OCI-LY3 (cell line): ENCODE results near the gene BCL11A.

Source experiments
- H2AFZ ChIP-seq: fragments of 200-600, 300-600 bp; shearing (Covaris generic); 2 replicates; pipeline ENCODE4 v1.6.0; 2014; ENCODE audit warnings: antibody characterized with exemption, low read depth, low read length
- H3K27ac ChIP-seq: fragments of 200-600, 300-600 bp; sonication (generic); 2 replicates; pipeline ENCODE4 v1.5.1; 2014; ENCODE audit warnings: mild to moderate bottlenecking, low read length, moderate library complexity, mixed read lengths
- H3K27me3 ChIP-seq: fragments of 200-600, 300-600 bp; sonication (generic); 2 replicates; pipeline ENCODE4 v1.6.1; 2014; ENCODE audit warnings: low read depth, low read length, mixed read lengths
- H3K36me3 ChIP-seq: fragments of 200-600, 300-600 bp; sonication (generic); replicated peaks from 2 replicates; pipeline ENCODE3; 2014; ENCODE audit warnings: low read depth, low read length, mixed read lengths
- H3K4me1 ChIP-seq: fragments of 300-600, 200-600 bp; sonication (generic); 2 replicates; pipeline ENCODE4 v1.6.1; 2014; ENCODE audit warnings: low read length, mixed read lengths
- H3K4me2 ChIP-seq: fragments of 200-600, 300-600 bp; sonication (generic); 2 replicates; pipeline ENCODE4 v1.6.1; 2014; ENCODE audit warnings: low read length, mixed read lengths
- H3K4me3 ChIP-seq: fragments of 300-600, 200-600 bp; sonication (generic); 2 replicates; pipeline ENCODE4 v1.5.1; 2014; ENCODE audit warnings: antibody characterized with exemption, mild to moderate bottlenecking, low read length, moderate library complexity
- H3K79me2 ChIP-seq: fragments of 300-600, 200-600 bp; shearing (Covaris generic); 2 replicates; pipeline ENCODE4 v1.6.1; 2014; ENCODE audit warnings: mild to moderate bottlenecking, low read length, mixed read lengths
- H3K9ac ChIP-seq: fragments of 300-600, 200-600 bp; shearing (Covaris generic); 2 replicates; pipeline ENCODE4 v1.6.0; 2014; ENCODE audit warnings: mild to moderate bottlenecking, low read length, moderate library complexity
- H3K9me3 ChIP-seq: fragments of 200-600, 300-600 bp; shearing (Covaris generic); 2 replicates; pipeline ENCODE4 v1.6.1; 2014; ENCODE audit warnings: low read length, mixed read lengths; ENCODE audit not compliant: insufficient read depth
- H4K20me1 ChIP-seq: fragments of 200-600, 300-600 bp; sonication (generic); 2 replicates; pipeline ENCODE4 v1.6.1; 2016; ENCODE audit warnings: low read length, mixed read lengths; ENCODE audit not compliant: insufficient read depth
- EZH2phosphoT487 ChIP-seq: fragments of 200-600 bp; shearing (Covaris generic); IDR thresholded peaks from 2 replicates; pipeline ENCODE4 v1.6.1; 2018; ENCODE audit warnings: antibody characterized with exemption, mixed run types, low read depth
- TF ChIP-seq, protein P1 (sequence below): fragments of 200-600, 300-600 bp; sonication (generic); IDR thresholded peaks from 2 replicates; pipeline ENCODE4 v1.5.1; 2014; ENCODE audit warnings: antibody characterized with exemption, low read length, low read depth

BCL11A gene

GRCh38 chr2:60499651-60500265 lies 53.7 kb downstream of the BCL11A start:
- H2AFZ ChIP-seq = no peak overlapping the region
- peaks cover 61% of the 10 kb centered on the region for H3K36me3 ChIP-seq
- H3K4me1 ChIP-seq = peaks cover 80% of the 10 kb centered on the region
- H3K27me3 ChIP-seq = no peaks in the 10 kb centered on the region
- H3K4me3 ChIP-seq = peak overlapping the region; percentile 36; the same call in 1 of the 2 replicates
- peaks cover 100% of the 10 kb centered on the region for H3K79me2 ChIP-seq
- peak overlapping the region; percentile 61 for H3K4me2 ChIP-seq
- H4K20me1 ChIP-seq = peaks cover 92% of the 10 kb centered on the region
- peak overlapping the region; percentile 53 for H3K9ac ChIP-seq
- no peaks in the 10 kb centered on the region for H3K9me3 ChIP-seq
- peak overlapping the region; percentile 84 for H3K27ac ChIP-seq
- no peak for TF ChIP-seq EZH2phosphoT487
- TF ChIP-seq, protein P1, sequence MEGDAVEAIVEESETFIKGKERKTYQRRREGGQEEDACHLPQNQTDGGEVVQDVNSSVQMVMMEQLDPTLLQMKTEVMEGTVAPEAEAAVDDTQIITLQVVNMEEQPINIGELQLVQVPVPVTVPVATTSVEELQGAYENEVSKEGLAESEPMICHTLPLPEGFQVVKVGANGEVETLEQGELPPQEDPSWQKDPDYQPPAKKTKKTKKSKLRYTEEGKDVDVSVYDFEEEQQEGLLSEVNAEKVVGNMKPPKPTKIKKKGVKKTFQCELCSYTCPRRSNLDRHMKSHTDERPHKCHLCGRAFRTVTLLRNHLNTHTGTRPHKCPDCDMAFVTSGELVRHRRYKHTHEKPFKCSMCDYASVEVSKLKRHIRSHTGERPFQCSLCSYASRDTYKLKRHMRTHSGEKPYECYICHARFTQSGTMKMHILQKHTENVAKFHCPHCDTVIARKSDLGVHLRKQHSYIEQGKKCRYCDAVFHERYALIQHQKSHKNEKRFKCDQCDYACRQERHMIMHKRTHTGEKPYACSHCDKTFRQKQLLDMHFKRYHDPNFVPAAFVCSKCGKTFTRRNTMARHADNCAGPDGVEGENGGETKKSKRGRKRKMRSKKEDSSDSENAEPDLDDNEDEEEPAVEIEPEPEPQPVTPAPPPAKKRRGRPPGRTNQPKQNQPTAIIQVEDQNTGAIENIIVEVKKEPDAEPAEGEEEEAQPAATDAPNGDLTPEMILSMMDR = no peak

GRCh38 chr2:60498816-60499429 lies 54.5 kb downstream of the BCL11A start:
- TF ChIP-seq EZH2phosphoT487 = no peak
- TF ChIP-seq, protein P1 = no peak
- H3K27me3 ChIP-seq = no peaks in the 10 kb centered on the region
- H3K9me3 ChIP-seq = no peaks in the 10 kb centered on the region
- peaks cover 67% of the 10 kb centered on the region for H3K36me3 ChIP-seq
- H2AFZ ChIP-seq = no peak overlapping the region
- peak overlapping the region; percentile 84 for H3K27ac ChIP-seq
- peak overlapping the region; percentile 61 for H3K4me2 ChIP-seq
- H3K9ac ChIP-seq = peak overlapping the region; percentile 53
- H4K20me1 ChIP-seq = peaks cover 92% of the 10 kb centered on the region
- H3K4me1 ChIP-seq = peaks cover 77% of the 10 kb centered on the region
- peaks cover 100% of the 10 kb centered on the region for H3K79me2 ChIP-seq
- H3K4me3 ChIP-seq = peak overlapping the region; percentile 36

DNA sequence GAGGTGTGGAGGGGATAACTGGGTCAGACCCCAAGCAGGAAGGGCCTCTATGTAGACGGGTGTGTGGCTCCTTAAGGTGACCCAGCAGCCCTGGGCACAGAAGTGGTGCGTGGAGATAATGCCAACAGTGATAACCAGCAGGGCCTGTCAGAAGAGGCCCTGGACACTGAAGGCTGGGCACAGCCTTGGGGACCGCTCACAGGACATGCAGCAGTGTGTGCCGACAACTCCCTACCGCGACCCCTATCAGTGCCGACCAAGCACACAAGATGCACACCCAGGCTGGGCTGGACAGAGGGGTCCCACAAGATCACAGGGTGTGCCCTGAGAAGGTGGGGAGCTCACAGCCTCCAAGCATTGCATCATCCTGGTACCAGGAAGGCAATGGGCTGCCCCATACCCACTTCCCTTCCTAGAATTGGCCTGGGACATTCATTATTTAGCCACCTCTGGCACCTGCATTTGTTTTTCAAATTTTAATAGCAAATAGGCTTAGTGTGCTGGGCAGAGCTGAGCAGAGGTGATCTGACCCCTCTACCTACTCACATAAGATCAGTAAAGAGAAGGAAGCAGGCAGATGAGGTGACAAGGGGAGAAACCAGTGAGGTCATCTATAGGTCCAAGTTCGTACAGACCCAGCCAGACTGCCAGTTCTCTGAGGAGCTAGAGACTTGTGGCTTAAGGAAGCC lies 55.2 kb downstream of the BCL11A start:
- TF ChIP-seq, protein P1 = no peak
- no peak for TF ChIP-seq EZH2phosphoT487
- H3K9me3 ChIP-seq = no peaks in the 10 kb centered on the region
- H3K4me3 ChIP-seq = peak overlapping the region; percentile 12
- H3K4me1 ChIP-seq = peaks cover 80% of the 10 kb centered on the region
- H3K79me2 ChIP-seq = peaks cover 100% of the 10 kb centered on the region
- H3K9ac ChIP-seq = peak overlapping the region; percentile 45
- no peaks in the 10 kb centered on the region for H3K27me3 ChIP-seq
- H2AFZ ChIP-seq = no peak overlapping the region
- peaks cover 71% of the 10 kb centered on the region for H3K36me3 ChIP-seq
- H3K27ac ChIP-seq = peak overlapping the region; percentile 84
- peak overlapping the region; percentile 61 for H3K4me2 ChIP-seq
- H4K20me1 ChIP-seq = peaks cover 92% of the 10 kb centered on the region

DNA sequence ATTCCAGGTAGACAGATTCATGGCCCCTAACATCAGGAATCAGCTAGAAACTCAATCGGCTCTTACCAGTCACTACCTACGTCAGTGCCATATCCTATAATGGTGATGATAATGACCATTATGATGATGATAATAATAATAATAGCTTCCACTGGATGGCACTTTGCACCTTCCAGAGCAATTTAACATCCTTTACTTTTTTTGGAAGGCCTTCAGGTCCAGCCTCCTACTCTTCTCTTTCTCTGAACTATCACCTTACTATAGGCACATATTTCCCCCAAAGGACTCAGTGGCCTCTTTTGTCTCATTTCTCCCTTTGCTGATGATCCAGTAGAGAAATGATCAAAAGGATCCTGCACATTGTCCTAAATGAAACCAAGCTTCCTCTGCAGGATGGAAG lies 56.0 kb downstream of the BCL11A start:
- Histone ChIP-seq H3K9me3 (no peaks in the 10 kb centered on the region), H4K20me1 (peaks cover 92% of the 10 kb centered on the region), H3K4me2 (no peak overlapping the region), H2AFZ (no peak overlapping the region), H3K79me2 (peaks cover 100% of the 10 kb centered on the region), H3K4me1 (peaks cover 79% of the 10 kb centered on the region), H3K27ac (peak overlapping the region; percentile 84), H3K4me3 (no peak overlapping the region), H3K27me3 (no peaks in the 10 kb centered on the region), H3K9ac (peak overlapping the region; percentile 45; the same call in 1 of the 2 replicates), H3K36me3 (peaks cover 71% of the 10 kb centered on the region)
- TF ChIP-seq EZH2phosphoT487 = no peak
- TF ChIP-seq, protein P1 = no peak
